CD4-positive, alpha-beta T cell treated with Interleukin-1 beta for 1 hour (primary cell): ENCODE measurements around the gene SST.

Experiments used
- DNase-seq, 2 donors: peaks; one replicate each; pipeline ENCODE4 v3.0.0-alpha.2; 2020 to 2022

SST gene

DNA sequence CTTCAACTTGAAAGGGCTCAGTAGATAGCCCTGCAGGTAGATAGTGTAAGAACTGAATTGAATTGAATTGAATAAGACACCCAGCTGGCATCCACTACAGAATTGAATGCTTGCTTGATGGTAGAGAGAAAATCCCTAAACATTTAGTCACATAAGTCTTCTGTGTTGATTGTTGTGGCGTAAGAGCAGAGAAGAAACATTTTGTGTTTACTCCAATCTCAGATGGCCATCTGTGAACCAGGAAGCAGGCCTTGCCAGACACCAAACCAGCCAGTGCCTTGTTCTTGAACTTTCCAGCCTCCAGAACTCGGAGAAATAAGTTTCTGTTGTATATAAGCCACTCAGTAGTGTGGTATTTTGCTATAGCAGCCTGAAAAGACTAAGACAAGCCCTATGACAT is 43.6 kb downstream of the SST start:
- DNase-seq, result no peak

- no peak for DNase-seq
Measured at GRCh38 chr3:187624588-187624987, 45.6 kb downstream of the SST start.

- DNase-seq, result no peak
Measured at GRCh38 chr3:187623285-187623814, 46.8 kb downstream of the SST start.

DNA sequence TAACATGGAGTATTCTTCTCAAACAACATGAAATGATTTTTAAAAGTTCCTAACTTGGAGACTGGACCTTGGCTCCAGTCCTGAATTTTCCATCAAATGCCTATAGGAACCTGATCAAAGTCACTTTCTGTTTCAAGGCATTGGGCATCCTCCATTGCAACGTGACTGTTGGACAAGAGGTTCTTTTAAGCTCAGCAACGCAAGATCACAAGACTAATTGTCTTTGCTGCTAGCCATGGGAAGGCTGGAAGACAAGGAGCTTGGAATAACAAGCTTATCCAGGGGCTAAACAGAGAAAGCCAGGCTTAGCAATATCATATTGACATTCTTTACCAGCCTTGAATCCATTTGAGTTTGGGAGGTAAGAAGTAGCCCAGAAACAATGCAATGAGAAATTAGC is 48.3 kb downstream of the SST start:
- no peak for DNase-seq

DNA sequence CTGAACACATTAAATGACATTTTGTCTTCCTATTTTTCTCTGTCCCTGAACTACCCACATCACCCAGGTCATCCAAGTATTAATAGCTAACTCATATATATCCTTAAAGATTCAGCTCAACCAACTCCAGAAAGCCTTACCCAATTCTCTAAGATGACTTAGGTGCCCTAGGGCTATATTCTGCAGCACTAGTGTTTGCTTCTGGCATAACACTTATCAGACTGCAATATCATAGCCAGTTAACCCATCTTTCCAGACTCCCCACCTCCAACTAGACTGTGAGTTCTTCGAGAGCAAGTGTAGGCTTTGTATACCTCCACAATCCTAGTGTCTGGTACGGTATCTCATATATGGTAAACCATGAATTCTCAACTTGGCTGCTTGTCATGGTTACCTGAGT is 50.7 kb downstream of the SST start:
- DNase-seq, result no peak
